SH-SY5Y (cell line): ENCODE results near the gene MORC1.

Experiments used
- GATA2 ChIP-seq: IDR thresholded peaks from 2 replicates; pipeline ENCODE4 v1.6.1; 2011; ENCODE audit warnings: mild to moderate bottlenecking, low read depth, low read length
- GATA3 ChIP-seq: IDR thresholded peaks from 2 replicates; pipeline ENCODE4 v1.6.1; 2011; ENCODE audit warnings: low read depth, mild to moderate bottlenecking, low read length, moderate library complexity

DNA sequence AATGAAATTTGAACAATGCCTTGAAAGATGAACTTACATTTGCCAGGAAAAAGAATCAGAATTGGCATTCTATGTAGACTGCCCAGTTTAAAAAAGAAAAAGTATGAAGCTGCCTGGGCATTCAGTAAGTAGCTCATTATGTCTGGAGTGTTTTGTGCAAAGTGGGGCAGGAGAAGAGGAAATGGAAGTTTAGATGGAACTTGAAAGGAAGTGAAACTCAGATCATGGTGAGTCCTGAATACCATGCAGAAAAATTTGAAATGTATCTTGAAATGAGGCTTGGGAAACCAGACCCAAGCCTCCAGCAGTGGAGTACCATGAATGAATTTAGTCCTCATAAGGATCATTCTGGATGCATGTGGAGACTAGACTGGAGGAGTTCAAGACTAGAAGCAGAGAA is 4.8 kb upstream of the MORC1 start:
- TF ChIP-seq GATA2 (no peak), GATA3 (no peak)
